A673 (cell line): ENCODE measurements around the gene PRR4. TPM values are rescaled to one million over a fixed set of nuclear protein-coding genes. Genes with fewer than 3 reads are reported as not detected.

Experiments used
- BruUV-seq: library from RNA; stranded (reverse); fragments of 400-500 nt; replicated peaks from 2 replicates; lab custom pipeline; 2021; lab: Mats Ljungman, UMichigan
- CTCF ChIA-PET: fragments of 300-600 bp; sonication (Branson Sonifier 250); formaldehyde crosslinking; loops from one replicate; lab custom pipeline; 2022; ENCODE audit warnings: antibody characterized with exemption; lab: Charles Lee
- POLR2A ChIA-PET: fragments of 300-600 bp; sonication (Branson Sonifier 250); formaldehyde crosslinking; loops from one replicate; lab custom pipeline; 2022; ENCODE audit warnings: antibody characterized with exemption; ENCODE audit not compliant: low non-redundant PET; lab: Charles Lee
- DNase-seq: peaks from one replicate; pipeline ENCODE4 v3.0.0-alpha.2; 2015; ENCODE audit warnings: low spot score
- H3K27ac ChIP-seq: fragments of 200-600 bp; sonication (generic); 2 replicates; pipeline ENCODE4 v1.5.1; 2016; ENCODE audit warnings: mixed run types, low read depth, mild to moderate bottlenecking, mixed read lengths, antibody characterized with exemption, low read length; ENCODE audit not compliant: poor library complexity, severe bottlenecking
- H3K27me3 ChIP-seq: fragments of 200-600 bp; sonication (generic); replicated peaks from 2 replicates; pipeline ENCODE4 v1.6.1; 2017; ENCODE audit warnings: mixed run types, low read depth, mild to moderate bottlenecking, mixed read lengths, antibody characterized with exemption, low read length; ENCODE audit not compliant: insufficient read depth, poor library complexity
- H3K36me3 ChIP-seq: fragments of 200-600 bp; sonication (generic); 2 replicates; pipeline ENCODE4 v1.6.1; 2016; ENCODE audit warnings: mixed run types, mild to moderate bottlenecking, mixed read lengths, antibody characterized with exemption, low read length; ENCODE audit not compliant: insufficient read depth, poor library complexity, severe bottlenecking
- H3K4me1 ChIP-seq: fragments of 200-600 bp; sonication (generic); 2 replicates; pipeline ENCODE4 v1.6.1; 2017; ENCODE audit warnings: mixed run types, mild to moderate bottlenecking, mixed read lengths, antibody characterized with exemption, low read length; ENCODE audit not compliant: insufficient read depth, poor library complexity, severe bottlenecking
- H3K4me3 ChIP-seq: fragments of 200-600 bp; sonication (generic); 2 replicates; pipeline ENCODE4 v1.5.1; 2016; ENCODE audit warnings: low read depth, mixed run types, mild to moderate bottlenecking, mixed read lengths, low read length; ENCODE audit not compliant: poor library complexity, severe bottlenecking
- H3K9me3 ChIP-seq: fragments of 200-600 bp; sonication (generic); 2 replicates; pipeline ENCODE4 v1.6.1; 2016; ENCODE audit warnings: mixed run types, low read depth, mild to moderate bottlenecking, mixed read lengths, antibody characterized with exemption, low read length; ENCODE audit not compliant: poor library complexity, severe bottlenecking
- EZH2 ChIP-seq: fragments of 200-600 bp; sonication (generic); IDR thresholded peaks from 2 replicates; pipeline ENCODE4 v1.6.1; 2017; ENCODE audit warnings: borderline replicate concordance, low read depth, mild to moderate bottlenecking, mixed read lengths, antibody characterized with exemption, low read length; ENCODE audit not compliant: poor library complexity, severe bottlenecking
- intact Hi-C: fragments of 100-400 bp; cut with micrococcal nuclease; formaldehyde crosslinking; loops from one replicate; pipeline ENCODE4 v1.10.0; 2022; ENCODE audit not compliant: unreplicated experiment
- total RNA-seq: library from RNA; stranded (reverse); gene quantifications from 2 replicates; pipeline ENCODE4 v1.2.3, GENCODE V29; 2021
- TF ChIP-seq, protein P1 (sequence below): fragments of 300-800, 200-600 bp; sonication (generic); conservative IDR thresholded peaks from 2 replicates; pipeline ENCODE4 v1.5.1; 2017; ENCODE audit warnings: low read depth, mild to moderate bottlenecking, antibody characterized with exemption, low read length, moderate library complexity, mixed read lengths

The PRR4 gene
- total RNA-seq, 1 experiment from 2014 or later, result 6.9 TPM

DNA sequence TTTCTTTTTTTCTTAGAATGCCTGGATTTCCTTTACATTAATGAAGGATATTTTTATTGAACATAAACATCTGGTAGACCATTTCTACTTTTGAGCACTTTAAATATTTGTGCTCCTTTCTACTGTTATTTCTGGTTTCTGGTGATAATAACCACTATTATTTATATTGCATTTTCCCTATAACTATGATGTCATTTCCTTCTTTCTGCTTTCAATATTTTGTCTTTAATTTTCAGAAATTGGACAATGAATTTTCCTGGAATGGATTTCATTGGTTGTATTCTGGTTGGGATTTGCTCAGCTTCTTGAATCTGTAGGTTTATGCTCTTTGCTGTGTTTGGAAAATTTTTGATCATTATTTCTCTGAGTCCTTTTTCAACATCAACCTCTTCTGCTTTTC lies 40.0 kb upstream of the PRR4 start:
- CTCF ChIA-PET, result no interaction called here
- no peak overlapping the region for H3K4me3 ChIP-seq
- no peaks in the 10 kb centered on the region for H3K27me3 ChIP-seq
- TF ChIP-seq, protein P1, sequence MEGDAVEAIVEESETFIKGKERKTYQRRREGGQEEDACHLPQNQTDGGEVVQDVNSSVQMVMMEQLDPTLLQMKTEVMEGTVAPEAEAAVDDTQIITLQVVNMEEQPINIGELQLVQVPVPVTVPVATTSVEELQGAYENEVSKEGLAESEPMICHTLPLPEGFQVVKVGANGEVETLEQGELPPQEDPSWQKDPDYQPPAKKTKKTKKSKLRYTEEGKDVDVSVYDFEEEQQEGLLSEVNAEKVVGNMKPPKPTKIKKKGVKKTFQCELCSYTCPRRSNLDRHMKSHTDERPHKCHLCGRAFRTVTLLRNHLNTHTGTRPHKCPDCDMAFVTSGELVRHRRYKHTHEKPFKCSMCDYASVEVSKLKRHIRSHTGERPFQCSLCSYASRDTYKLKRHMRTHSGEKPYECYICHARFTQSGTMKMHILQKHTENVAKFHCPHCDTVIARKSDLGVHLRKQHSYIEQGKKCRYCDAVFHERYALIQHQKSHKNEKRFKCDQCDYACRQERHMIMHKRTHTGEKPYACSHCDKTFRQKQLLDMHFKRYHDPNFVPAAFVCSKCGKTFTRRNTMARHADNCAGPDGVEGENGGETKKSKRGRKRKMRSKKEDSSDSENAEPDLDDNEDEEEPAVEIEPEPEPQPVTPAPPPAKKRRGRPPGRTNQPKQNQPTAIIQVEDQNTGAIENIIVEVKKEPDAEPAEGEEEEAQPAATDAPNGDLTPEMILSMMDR, result no peak
- TF ChIP-seq EZH2, result no peak
- no peaks in the 10 kb centered on the region for H3K9me3 ChIP-seq
- H3K27ac ChIP-seq, result no peak overlapping the region
- BruUV-seq, result no TSS peak
- POLR2A ChIA-PET, result no interaction called here
- no peaks in the 10 kb centered on the region for H3K4me1 ChIP-seq
- DNase-seq, result no peak
- H3K36me3 ChIP-seq, result no peaks in the 10 kb centered on the region
- intact Hi-C loops, result no loop called here

DNA sequence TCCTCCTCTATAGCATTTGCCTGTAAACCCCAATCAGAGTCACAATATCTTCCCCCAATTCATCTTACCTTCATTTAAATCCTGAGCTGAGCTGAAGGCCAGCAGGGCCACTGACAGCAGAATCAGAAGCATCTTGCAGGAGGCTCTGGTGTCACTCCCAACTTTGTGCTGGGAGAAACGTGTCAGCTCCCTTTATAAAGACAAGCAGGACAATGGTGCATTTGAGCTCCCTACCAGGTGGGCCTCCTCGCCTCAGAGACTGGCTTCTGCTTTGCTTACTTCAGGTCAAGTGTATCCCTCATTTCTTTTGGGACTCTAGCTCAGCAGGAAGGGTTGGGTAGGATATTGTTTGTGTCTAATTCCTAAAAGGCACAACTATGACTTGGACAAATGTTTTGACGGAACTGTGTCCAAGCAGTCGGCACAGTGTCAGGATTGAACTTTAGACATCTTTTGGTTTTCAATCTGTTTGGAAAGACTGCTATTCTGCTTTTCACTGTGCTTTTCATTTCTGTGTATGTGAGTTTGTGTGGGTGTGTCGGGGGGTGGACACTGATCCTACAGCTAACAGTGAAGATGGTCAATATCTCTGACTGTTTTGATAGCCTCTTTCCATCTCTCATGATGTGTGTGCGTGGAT lies 34.9 kb upstream of the PRR4 start, which contains the start of gene PRH1:
Gene PRH1 (minus strand): TSS at position 170 of the 640 bp plus-strand sequence. CDS start 38 bp downstream, at position 132.
- Histone ChIP-seq H3K36me3 (no peaks in the 10 kb centered on the region), H3K4me3 (no peak within 1 kb of the TSS), H3K9me3 (no peaks in the 10 kb centered on the region), H3K4me1 (no peaks in the 10 kb centered on the region), H3K27me3 (no peaks in the 10 kb centered on the region), H3K27ac (no peak within 1 kb of the TSS)
- DNase-seq, result no peak
- no TSS peak for BruUV-seq
- ChIA-PET POLR2A (interaction anchor here (0.6 kb wide), 1 partner anchor 1517 kb away, joined by 4 read pairs; no protein-coding TSS in a partner anchor), CTCF (no interaction called here)
- intact Hi-C loops, result no loop called here
- TF ChIP-seq, protein P1, result no peak
- TF ChIP-seq EZH2, result no peak

DNA sequence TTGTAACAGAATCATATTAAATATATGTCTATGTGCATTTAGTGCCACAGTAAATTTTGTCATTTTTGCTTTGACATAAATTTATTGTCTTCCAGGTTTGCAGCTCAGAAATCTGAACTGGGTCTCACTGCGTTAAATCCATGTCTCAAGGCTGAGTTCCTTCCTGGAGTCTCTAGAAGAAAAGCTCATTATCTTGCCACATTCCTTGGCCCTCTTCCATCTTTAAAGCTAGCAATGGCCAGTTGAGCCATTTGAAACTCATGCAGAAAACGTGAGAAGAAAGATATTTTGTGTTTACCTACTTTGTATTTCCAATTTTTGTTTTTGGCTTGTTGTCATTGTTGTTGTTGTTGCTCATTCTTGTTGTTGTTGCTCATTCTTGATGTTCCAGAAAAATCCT lies 24.1 kb upstream of the PRR4 start:
- CTCF ChIA-PET, result interaction anchor here (0.7 kb wide), 1 partner anchor 15 kb away, joined by 3 read pairs; no protein-coding TSS in a partner anchor
- TF ChIP-seq, protein P1, result no peak
- TF ChIP-seq EZH2, result no peak
- H3K9me3 ChIP-seq, result no peaks in the 10 kb centered on the region
- H3K27me3 ChIP-seq, result no peaks in the 10 kb centered on the region
- H3K4me3 ChIP-seq, result no peak overlapping the region
- peak; percentile 74 for DNase-seq
- H3K4me1 ChIP-seq, result peaks cover 15% of the 10 kb centered on the region
- BruUV-seq, result no TSS peak
- intact Hi-C loops, result no loop called here
- POLR2A ChIA-PET, result no interaction called here
- no peaks in the 10 kb centered on the region for H3K36me3 ChIP-seq
- no peak overlapping the region for H3K27ac ChIP-seq
